Stimulated activated CD8-positive, alpha-beta memory T cell treated with anti-CD3 and anti-CD28 coated beads, Interleukin-7, amount 100 ng/mL, for 24 hours (primary cell): Measurements from ENCODE around the gene DZIP3.

Experiments
- DNase-seq: peaks from one replicate; pipeline ENCODE4 v3.0.0-alpha.2; 2020; ENCODE audit warnings: low read depth

DZIP3 gene, protein sequence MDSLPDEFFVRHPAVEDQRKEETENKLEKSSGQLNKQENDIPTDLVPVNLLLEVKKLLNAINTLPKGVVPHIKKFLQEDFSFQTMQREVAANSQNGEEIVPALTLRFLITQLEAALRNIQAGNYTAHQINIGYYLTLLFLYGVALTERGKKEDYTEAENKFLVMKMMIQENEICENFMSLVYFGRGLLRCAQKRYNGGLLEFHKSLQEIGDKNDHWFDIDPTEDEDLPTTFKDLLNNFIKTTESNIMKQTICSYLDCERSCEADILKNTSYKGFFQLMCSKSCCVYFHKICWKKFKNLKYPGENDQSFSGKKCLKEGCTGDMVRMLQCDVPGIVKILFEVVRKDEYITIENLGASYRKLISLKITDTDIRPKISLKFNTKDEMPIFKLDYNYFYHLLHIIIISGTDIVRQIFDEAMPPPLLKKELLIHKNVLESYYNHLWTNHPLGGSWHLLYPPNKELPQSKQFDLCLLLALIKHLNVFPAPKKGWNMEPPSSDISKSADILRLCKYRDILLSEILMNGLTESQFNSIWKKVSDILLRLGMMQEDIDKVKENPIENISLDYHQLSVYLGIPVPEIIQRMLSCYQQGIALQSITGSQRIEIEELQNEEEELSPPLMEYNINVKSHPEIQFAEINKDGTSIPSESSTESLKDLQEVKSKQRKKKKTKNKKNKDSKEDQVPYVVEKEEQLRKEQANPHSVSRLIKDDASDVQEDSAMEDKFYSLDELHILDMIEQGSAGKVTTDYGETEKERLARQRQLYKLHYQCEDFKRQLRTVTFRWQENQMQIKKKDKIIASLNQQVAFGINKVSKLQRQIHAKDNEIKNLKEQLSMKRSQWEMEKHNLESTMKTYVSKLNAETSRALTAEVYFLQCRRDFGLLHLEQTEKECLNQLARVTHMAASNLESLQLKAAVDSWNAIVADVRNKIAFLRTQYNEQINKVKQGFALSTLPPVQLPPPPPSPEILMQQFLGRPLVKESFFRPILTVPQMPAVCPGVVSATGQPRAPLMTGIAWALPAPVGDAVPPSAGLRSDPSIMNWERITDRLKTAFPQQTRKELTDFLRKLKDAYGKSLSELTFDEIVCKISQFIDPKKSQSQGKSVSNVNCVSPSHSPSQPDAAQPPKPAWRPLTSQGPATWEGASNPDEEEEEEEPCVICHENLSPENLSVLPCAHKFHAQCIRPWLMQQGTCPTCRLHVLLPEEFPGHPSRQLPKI

DNA sequence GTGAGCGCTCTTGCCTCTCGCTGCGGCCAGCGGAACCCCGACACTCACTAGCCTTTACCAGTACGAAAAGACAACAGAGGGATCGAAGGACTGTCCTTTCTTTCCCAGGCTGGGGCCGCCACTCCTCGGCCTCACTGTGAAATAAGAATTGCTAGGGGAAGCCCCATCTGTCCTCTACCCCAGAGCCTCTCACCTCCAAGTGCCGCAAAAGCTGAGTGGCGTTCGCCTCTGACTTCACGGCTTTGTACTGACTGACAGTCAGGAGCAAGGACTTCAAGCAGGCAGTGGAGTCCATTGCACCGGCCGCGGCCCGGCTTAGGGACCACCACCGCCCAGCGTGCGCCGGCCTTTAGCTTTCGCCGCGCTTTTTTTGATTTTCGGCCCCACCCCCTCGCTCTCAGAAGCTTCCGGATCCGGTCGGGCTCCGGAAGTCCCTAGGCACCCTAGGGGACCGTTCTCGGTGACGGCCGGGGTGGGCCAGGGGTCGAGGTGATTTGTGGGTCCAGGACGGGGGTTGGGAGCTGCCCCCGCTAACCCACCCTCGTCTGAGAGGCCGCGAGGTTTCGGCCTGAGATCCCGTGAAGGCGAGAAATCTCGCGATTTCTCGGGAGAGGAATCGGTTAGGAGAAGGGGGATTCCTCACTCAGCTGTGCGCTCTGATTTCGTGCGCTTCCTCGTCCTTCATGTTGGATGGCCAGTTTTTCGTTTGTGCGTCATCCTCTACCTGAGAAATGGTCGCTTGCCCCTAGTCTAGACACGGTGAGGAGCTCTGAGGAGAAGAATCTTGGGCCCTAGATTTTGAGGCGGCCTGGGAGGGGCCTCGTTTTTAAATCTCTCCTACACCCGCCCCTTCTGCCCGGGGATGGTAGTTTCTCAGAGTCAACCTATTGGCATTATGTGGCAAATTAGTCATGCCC is at the start of gene DZIP3, which contains the start of gene CIP2A:
Gene DZIP3, plus strand, starts transcription at position 642 of the 917 bp plus-strand sequence. CDS start 15,685 bp downstream, outside the sequence.
Gene CIP2A, minus strand, starts transcription at position 358 of the 917 bp plus-strand sequence. Its CDS starts 63 bp downstream, at position 295.
- DNase-seq = peak; percentile 68

DNA sequence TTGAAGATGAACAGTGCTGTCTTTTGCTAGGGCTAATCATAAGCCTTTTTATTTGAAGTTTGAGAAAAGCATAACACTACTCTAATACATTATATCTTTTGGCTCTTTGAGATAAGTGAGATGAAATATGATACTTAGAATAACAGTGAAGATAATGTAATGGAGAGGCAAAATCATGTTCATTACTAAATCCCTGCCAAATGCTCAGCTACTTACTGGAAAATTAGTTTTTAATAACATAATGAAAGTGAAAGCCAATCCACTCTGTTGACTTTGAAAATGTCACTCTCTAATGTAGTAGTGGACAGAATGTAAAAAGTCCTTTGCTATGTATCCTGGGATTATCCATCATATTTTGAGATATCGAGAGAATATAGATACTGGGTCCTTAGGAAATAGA is 43.3 kb upstream of the DZIP3 start:
- no peak for DNase-seq

DNA sequence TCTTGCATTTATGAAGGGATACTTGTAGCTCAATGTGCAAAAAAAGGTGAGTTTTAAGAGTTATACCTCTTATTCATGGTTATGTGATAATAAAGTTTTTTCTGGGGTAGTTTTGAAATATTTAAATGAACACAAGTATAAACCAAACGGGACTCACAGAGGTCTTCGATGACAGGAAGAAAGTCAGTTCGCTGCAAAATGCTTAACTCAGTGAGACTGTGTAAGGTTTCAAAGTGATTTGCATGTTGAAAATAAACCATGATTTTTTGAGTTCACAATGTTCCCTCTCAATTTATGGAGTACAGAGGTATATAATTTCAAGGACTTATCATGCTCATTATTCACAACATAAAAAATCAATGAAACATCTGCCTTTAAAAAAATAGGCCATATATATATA is 42.8 kb upstream of the DZIP3 start:
- DNase-seq = no peak

DNA sequence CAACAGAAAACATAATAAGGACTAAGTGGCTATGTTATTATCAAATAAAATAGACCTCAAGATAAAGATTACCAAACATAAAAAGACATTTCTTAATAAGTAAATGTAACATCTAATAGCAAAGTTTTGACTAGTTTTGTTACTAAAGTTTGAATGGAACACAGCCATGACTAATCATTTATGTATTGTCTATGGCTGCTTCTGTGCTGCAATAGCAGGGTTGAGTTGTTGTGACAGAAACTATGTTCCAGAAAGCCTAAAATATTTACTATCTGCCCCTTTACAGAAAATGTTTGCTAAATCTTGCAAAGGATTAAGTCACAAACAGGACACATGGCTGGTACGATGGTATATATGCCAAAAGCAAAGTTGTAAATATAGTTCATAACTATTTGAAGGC is 41.2 kb upstream of the DZIP3 start:
- DNase-seq = no peak

DNA sequence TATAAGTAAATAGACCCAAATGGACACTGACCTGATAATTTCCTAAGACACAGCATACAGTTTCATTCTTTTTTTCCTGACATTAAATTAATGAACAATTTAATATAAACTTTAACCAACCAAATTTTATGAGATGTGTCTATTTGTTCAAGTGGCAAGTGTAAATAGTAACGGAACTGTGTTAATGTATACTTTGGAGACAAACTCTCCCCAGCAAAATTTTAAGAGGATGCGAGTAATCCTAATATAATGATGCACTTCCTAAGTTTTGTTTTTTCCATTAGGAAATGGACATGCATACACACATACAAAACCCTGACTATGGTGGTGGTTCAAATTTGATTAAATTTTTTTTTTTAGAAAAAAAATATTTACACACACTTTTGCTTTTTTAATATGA is 40.6 kb upstream of the DZIP3 start:
- no peak for DNase-seq

DNA sequence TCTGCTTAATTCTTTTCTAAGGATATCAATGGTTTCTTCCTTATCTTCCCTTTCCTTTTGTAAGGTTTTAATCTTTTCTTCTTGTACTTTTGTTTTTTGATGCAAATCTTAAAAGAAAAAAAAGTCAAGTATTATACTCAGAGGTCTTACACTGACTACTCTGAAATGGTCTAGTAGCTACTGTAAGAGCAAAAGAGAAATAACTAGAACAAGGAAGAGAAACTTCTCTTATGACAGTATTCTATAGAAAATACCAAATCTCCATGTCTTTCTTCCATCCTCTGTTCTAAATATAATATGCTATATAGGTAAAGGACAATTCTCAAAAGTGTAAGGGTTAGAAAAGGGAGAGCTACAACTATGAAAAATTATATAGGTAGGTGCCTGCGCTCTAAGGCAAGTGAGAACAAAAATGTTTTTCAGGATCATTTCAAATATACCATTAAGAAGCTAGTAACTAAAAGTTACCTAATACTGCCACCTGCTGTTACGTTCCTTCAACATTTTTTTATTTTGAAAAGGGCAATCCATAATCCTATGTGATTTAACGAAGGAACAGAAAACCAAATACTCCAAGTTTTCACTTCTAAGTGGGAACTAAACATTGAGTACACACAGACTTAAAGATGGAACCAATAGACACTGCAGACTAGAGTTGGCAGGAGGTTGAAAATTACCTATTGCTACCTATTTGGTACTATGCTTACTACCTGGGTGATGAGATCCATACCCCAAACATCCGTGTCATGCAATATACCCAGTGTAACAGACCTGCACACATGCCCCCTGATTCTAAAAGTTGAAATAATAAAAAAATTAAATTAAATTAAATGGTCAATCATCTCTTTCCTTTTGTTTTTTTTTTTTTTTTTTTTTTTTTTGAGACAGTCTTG is 37.0 kb upstream of the DZIP3 start:
- no peak for DNase-seq

DNA sequence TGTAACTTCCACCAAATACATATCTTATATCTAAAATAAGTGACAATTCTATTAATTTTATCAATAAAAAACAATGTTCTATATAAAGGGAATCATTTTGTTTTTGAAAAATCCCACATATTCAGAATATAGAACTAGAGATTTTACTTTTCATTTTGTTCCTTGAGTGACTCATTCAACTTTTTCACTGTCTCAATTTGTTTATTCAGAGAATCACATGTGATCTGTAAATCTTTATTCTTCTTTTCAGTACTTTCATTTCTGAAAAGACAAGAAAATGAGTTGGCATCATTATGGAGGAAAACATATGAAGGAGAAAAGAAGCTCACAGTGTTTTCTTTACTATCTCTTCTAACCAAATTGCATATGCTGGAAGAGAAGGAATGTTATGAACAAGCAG is 35.3 kb upstream of the DZIP3 start:
- DNase-seq = no peak

DNA sequence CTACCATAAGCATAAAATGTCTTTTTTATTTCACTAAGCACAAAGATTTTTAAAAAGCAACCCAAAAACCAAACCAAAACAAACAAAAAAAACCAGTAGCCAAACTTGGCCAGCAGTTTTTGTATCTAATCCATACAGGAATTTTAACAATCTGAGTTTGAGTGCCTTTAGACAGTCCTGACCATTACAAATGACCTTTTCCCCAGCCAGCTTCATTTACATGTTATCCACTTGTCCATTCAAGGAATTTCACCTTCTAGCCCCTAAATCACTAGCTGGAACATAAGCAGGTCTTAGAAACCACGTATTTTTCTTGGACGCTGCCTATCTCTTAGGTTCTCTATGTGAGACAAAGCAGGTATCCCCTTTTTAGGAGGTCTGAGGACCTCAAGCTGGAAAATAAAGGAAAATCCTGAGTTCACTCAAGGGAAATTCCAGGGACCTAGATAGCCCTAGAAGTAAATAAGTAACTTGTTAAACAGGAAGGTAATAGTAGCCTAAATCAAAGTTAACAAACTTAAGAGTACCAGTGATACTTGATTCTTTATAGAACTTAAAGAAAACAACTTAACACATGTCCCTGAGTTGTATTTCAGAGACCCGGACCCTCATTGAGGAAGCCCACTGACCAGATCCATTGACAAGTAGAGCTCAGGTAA is 34.5 kb upstream of the DZIP3 start:
- DNase-seq = no peak

DNA sequence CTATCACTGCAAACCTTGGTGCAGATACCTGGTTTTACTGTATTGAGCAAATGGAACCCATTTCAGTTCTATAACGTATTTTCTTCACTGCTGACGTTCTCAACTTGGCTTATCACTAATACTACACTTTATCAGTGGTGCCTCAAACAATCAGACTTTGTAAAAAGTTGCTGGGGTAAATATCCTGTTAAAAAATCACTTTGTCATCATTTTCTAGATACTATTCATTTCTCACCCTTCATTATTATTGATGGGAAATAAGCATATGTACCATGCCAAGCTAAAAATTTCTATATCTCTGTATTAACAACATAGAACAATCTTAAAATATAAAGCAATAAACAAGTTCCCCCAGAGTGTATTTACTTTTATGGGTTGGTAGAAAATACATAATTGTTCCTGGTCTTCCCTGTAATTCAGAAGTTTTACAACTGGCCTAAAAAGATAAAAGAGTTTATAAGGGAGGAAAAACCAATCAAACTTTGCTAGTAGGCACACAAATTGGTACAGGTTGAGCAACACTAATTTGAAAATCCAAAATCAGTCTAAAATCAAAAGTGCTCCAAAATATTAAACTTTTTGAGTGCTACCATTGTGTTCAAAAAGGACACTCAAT is 33.4 kb upstream of the DZIP3 start:
- no peak for DNase-seq

DNA sequence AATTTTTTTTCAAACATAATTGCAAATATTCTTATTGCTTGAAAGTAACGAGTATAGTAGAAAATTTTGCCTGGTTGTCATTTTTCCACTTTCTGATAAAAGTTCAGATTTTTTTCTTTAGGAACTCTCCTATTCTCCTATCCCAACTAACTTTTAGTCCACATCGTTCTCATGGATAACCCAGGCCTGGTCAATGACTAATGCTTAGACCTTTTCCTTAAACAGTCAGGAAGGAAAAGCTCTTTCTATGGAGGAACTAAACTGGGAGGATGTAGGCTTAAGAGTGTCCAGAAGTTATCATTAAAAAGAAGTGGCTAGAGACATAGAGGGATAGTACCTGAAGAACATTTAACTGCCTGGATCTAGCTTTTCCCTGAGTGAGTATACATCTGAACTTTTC is 27.0 kb upstream of the DZIP3 start:
- DNase-seq = no peak

DNA sequence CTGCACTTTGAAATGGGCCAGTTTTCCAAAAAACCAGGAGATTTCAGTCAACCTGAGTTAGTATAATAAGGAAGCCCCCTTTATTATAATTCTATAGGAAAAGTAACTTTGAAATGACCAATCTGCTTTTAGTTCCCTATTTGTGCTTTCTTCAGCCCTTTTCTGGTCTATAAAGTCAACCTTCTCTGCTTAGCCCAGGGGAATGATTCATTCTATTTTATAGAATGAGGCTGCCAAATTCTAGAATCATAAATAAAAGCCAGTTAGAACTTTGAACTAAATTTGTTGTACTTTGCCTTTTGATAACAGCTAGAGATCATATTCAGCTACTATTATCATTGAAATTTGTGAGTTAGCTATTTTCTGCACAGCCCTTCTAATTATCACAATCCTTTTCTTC is 25.0 kb upstream of the DZIP3 start:
- DNase-seq = no peak

DNA sequence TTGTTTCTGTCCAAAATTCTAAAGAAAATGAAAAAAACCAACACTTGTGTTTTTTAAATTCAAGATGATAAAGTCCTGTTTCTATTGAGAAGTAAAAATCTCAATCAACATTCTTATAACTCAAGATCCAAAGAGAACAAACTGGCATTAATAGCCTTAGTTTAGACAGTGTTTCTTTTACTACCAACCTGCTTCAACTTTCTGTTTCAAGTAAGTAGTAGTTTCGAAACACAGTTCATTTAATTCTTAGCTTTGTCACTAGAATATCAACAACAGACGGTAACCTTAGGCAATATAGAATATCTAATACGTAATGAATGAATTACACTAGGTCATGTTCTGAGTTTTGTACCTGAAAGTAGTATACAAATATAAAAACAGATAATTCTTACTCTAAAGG is 24.0 kb upstream of the DZIP3 start:
- DNase-seq = no peak

DNA sequence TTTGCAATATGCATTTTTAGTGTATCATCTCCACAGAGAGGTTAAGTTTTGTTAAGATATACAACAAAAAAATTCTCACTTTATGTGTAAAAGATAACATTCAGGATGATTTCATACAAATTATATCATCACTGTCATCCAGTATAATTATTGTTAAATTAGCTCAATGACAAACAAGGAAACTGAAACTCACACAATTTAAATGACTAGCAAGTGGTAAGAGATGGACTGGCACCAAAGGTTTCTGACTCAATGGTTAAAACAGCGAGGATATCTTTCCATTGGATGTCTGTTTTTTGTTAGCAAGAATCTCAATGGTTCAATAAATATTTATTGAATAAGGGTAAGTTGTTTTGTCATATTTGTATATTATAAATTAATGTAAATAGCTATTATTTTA is 22.9 kb upstream of the DZIP3 start:
- DNase-seq = no peak

DNA sequence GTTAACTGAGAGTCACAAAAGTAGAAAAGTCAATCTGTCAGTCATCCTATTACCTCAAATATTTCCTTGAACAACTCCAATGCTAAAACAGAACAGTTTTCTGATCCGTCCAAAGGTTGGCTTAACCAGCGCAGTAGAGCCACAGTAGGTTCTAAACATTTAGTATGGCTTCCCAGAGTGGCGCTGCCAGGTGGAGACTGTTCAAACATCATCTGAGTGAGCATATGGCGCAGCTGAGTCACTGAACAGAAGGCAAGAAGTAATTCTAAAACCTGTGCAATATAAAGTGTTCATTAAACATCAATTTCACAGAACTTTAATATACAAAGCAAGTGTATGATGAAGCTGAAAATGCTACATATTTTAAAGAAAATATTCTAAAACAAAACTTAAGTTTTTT is 20.2 kb upstream of the DZIP3 start:
- DNase-seq = no peak

DNA sequence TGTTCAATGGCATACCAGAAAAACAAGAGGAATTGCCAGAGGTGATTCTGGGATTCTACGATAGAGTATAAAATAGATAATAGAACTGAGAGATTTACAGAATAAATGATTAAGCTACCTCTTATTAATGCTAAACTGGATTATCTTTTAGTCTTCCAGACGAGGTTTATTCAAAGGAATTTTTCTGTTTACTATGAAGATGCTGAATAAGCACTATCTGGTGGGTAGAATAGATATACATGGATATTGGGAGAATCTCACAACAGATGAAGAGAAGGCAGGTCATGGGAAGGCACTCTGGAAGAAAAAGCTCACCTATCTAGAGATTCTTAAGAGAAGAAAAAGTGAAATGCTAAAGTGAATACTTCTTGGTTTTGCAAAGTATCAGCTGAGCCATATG is 11.5 kb upstream of the DZIP3 start:
- DNase-seq = no peak

DNA sequence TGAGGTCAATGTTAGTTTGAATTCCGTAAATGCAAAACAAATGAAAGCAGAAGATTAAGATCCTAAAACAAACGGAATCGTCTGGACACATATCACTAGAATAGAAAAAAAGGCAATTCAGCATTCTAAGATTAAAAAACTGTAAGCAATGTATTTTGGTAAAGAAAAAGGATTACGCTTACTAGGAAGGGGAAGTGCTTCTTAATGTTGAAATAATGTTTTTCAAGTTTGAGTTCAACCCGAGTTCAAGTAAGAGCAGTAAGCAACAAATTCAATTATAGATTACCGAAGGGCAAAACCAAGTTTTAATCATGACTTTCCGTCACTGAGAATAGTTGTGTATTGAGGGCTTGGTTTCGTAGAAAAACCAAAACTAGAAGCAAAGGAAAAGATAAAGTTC is 921 bp upstream of the DZIP3 start:
- DNase-seq = no peak

DNA sequence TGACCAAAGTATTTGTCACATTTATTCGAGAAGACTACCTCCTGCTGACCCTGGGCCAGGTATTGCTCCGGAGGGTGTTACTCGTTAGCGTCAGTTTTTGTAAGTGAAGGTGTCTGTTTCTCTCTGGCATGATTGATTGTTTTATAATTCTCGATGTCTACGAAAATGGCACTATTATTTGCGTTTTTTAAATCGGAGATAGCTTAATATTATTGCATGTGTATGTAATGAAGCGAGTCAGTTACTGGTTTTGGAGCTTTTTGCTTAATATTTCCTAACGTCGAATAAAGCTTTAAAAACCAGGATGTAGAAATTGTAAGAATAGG is 439 bp downstream of the DZIP3 start:
- no peak for DNase-seq

DNA sequence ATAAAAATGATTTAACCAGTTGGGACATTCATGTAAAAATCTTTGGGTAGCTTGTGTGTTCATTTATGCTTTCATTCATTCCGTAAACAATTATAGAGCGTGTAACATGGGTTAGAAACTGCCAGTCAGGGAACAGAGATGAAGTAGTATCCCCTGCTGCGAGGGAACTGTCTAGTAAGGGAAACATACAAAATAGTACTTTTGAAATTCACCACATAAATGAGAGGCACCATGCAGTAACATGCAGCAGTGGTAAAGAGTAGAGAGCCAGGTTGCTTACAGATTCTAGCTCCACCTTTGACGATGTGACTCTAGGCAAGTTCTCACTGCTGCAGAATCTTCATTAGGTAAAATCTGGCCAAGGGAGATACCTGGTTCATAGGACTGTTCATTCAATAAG is 938 bp downstream of the DZIP3 start:
- DNase-seq = no peak

DNA sequence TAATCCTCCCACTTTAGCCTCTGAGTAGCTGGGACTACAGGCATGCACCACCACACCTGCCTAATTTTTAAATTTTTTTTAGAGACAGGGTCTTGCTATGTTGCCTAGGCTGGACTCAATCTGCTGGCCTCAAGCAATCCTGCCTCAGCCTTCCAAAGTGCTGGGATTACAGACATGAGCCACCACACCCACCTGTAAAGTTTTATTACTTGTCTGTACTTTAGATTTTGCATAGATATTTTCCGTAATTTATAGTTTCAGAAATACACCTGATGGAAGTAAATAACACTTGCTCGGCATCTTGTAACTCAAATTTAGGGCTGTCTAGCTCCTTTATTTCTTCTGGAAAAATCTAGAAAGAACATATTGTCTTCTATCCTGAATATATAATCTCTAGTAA is 5.8 kb downstream of the DZIP3 start:
- DNase-seq = no peak

DNA sequence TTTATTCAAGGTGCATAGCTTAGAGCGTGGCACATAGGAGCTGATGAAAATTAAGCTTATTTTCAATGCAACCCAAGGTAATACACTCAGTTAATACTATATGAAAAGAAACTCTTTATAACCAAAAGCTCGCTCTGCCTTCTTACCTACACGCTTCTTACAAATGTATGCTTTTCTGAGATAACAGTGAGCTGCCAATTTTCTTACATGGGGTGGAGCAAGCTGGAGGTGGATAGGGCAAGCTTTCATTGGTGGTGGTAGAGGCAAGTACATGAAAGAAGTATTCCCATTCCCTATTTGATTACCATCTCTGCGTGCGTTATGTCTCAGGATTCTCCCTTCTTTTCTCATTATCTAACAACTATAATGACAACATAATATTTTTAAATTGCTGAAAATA is 8.9 kb downstream of the DZIP3 start:
- no peak for DNase-seq
